Karpas-422 (cell line): Measurements from ENCODE around the gene C15orf62. TPM values are rescaled to one million over a fixed set of nuclear protein-coding genes. Genes with fewer than 3 reads are reported as not detected.

ENCODE experiments used
- DNase-seq: peaks from one replicate; pipeline ENCODE4 v3.0.0-alpha.2; 2015
- H2AFZ ChIP-seq: fragments of 200-600 bp; sonication (generic); 2 replicates; pipeline ENCODE4 v1.6.1; 2014; ENCODE audit warnings: antibody characterized with exemption, low read length, mixed read lengths
- H3K27ac ChIP-seq: fragments of 200-600 bp; sonication (generic); 2 replicates; pipeline ENCODE4 v1.5.1; 2014; ENCODE audit warnings: mild to moderate bottlenecking, low read length, moderate library complexity
- H3K27me3 ChIP-seq: fragments of 200-600 bp; sonication (generic); 2 replicates; pipeline ENCODE4 v1.6.1; 2014; ENCODE audit warnings: low read length, mixed read lengths
- H3K36me3 ChIP-seq: fragments of 200-600 bp; sonication (generic); 2 replicates; pipeline ENCODE4 v1.6.1; 2014; ENCODE audit warnings: low read length, mixed read lengths; ENCODE audit not compliant: insufficient read depth
- H3K4me1 ChIP-seq: fragments of 200-600 bp; sonication (generic); 2 replicates; pipeline ENCODE4 v1.6.1; 2014; ENCODE audit warnings: mild to moderate bottlenecking, low read length, mixed read lengths
- H3K4me2 ChIP-seq: fragments of 200-600 bp; sonication (generic); 2 replicates; pipeline ENCODE4 v1.6.1; 2014; ENCODE audit warnings: low read length, low read depth, mild to moderate bottlenecking; ENCODE audit not compliant: poor library complexity, severe bottlenecking
- H3K4me3 ChIP-seq: fragments of 200-600 bp; sonication (generic); 2 replicates; pipeline ENCODE4 v1.5.1; 2014; ENCODE audit warnings: mild to moderate bottlenecking, antibody characterized with exemption, low read length, mixed read lengths
- H3K79me2 ChIP-seq: fragments of 200-600 bp; sonication (generic); 2 replicates; pipeline ENCODE4 v1.6.1; 2014; ENCODE audit warnings: mild to moderate bottlenecking, low read length, mixed read lengths
- H3K9ac ChIP-seq: fragments of 200-600 bp; sonication (generic); 2 replicates; pipeline ENCODE4 v1.6.0; 2014; ENCODE audit warnings: low read length
- H3K9me2 ChIP-seq: fragments of 200-600 bp; sonication (generic), shearing (Covaris generic); replicated peaks from 2 replicates; pipeline ENCODE4 v1.6.0; 2014; ENCODE audit warnings: mild to moderate bottlenecking, low read length, moderate library complexity; ENCODE audit not compliant: insufficient read depth
- H3K9me3 ChIP-seq: fragments of 300-700, 200-600 bp; sonication (generic); 2 replicates; pipeline ENCODE4 v1.6.1; 2014; ENCODE audit warnings: low read length, mixed read lengths
- H4K20me1 ChIP-seq: fragments of 200-600 bp; sonication (generic); 2 replicates; pipeline ENCODE4 v1.6.1; 2014; ENCODE audit warnings: mild to moderate bottlenecking, antibody characterized with exemption, low read length, low read depth; ENCODE audit not compliant: insufficient read depth
- total RNA-seq: library from RNA; depleted of rRNA; stranded (reverse); fragments of >200 nt; shearing (Covaris generic); gene quantifications from 2 replicates; pipeline ENCODE4 v1.2.3, GENCODE V29; 2014; ENCODE audit warnings: low replicate concordance; rRNA removed

C15orf62 gene, protein sequence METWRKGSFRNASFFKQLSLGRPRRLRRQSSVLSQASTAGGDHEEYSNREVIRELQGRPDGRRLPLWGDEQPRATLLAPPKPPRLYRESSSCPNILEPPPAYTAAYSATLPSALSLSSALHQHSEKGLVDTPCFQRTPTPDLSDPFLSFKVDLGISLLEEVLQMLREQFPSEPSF
- total RNA-seq: 2.4 and 9.8 TPM in 2 replicates

DNA sequence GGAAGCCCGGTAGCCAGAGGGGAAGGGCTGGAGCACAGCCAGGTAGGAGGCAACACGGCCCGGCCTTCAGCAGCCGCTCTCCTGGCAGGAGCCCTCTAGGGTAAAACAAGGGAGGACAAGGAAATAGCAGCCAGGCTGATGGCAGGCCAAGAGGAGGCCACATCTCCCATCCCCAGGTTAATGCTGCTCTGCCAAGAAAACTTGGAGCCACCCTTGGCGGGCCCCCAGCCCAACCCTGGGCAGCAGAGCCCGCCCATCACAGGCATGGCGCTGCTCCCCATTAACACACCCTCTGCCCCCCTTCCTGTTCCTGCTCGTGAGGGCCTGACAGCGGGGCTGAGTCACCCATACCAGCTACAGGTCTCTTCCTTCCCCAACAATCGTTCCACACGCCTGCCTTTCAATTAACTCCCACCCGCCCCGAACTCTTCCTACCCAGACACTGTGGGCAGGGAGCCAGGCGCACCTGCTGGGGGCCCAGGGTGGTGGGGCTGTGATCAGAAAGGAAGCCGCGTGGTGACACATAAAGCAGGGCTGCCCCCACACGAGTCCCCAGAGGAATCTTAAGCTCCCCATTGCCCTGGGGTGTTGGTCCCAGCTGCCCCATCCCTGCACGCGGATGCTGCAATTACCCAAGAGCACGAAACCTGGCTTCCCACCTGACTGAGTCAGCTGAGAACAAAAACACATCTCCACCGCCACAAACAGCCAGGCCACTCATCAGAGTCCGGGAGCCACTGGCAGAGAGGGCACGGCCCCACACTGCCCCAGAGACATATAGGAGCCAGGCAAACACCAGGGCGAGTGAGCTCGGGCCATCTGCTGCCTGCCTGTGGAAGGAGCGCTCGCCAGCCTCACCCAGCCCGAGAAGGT, at the start of gene C15orf62:
C15orf62 (plus strand) TSS at position 707 of the 873 bp plus-strand sequence. CDS start 516 bp downstream, outside the sequence.
- Histone ChIP-seq H3K9ac (peak within 1 kb of the TSS; percentile 76), H3K4me3 (peak within 1 kb of the TSS; percentile 53), H2AFZ (no peak within 1 kb of the TSS; the same call in 1 of the 2 replicates), H3K4me2 (peak within 1 kb of the TSS; percentile 70), H3K27me3 (no peaks in the 10 kb centered on the region), H3K79me2 (peaks cover 9% of the 10 kb centered on the region; the same call in 1 of the 2 replicates), H4K20me1 (peaks cover 8% of the 10 kb centered on the region; the same call in 1 of the 2 replicates), H3K9me3 (no peaks in the 10 kb centered on the region), H3K9me2 (no peaks in the 10 kb centered on the region), H3K36me3 (peaks cover 3% of the 10 kb centered on the region; the same call in 1 of the 2 replicates), H3K4me1 (peaks cover 79% of the 10 kb centered on the region), H3K27ac (peak within 1 kb of the TSS; percentile 96)
- peak; percentile 99 for DNase-seq

DNA sequence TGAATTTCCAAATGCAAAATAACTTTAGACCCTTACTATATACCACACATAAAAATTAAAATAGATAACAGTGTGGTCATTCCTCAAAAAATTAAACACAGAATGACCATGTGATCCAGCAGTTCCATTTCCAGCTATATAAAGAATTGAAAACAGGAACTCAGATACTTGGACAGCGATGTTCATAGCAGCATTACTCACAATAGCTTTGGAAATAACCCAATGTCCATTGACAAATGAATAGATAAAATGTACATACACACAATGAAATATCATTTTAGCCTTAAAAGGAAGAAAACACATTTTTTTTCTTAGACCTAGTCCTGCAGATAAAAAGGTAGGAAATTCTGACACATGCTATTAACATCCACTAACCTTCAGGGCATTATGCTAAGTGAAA, 48.1 kb upstream of the C15orf62 start:
- no peak overlapping the region for H3K4me3 ChIP-seq
- no peaks in the 10 kb centered on the region for H3K27me3 ChIP-seq
- H3K9me2 ChIP-seq: no peaks in the 10 kb centered on the region
- H2AFZ ChIP-seq: no peak overlapping the region
- no peak overlapping the region for H3K27ac ChIP-seq
- H3K9me3 ChIP-seq: no peaks in the 10 kb centered on the region
- H3K4me1 ChIP-seq: peaks cover 25% of the 10 kb centered on the region
- DNase-seq: no peak
- H4K20me1 ChIP-seq: no peaks in the 10 kb centered on the region
- H3K79me2 ChIP-seq: 0 out of 2 replicates have a peak, but pooled peaks cover 3% of the 10 kb centered on the region
- H3K9ac ChIP-seq: no peak overlapping the region
- no peak overlapping the region for H3K4me2 ChIP-seq
- H3K36me3 ChIP-seq: peaks cover 33% of the 10 kb centered on the region; the same call in 1 of the 2 replicates

DNA sequence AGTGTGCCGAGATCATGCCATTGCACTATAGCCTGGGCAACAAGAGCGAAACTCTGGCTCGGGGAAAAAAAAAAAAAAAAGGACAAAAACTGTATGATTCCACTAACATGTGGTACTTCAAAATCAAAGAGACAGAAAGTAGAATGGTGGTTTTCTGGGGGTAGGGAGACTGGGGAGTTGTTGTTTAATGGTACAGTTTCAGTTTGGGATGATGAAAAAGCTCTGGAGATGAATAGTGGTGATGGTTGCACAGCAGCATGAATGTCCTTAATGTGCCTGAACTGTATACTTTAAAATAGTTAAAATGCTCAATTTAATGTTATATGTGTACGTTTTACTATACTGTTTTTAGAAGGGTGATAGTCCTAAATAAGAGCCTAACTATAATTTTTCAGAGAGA, 47.4 kb upstream of the C15orf62 start:
- no peak overlapping the region for H2AFZ ChIP-seq
- no peak overlapping the region for H3K9ac ChIP-seq
- no peaks in the 10 kb centered on the region for H3K9me2 ChIP-seq
- 0 out of 2 replicates have a peak, but pooled peaks cover 3% of the 10 kb centered on the region for H3K79me2 ChIP-seq
- H3K4me3 ChIP-seq: no peak overlapping the region
- H4K20me1 ChIP-seq: no peaks in the 10 kb centered on the region
- no peaks in the 10 kb centered on the region for H3K9me3 ChIP-seq
- no peak overlapping the region; the same call in 1 of the 2 replicates for H3K27ac ChIP-seq
- no peaks in the 10 kb centered on the region for H3K27me3 ChIP-seq
- H3K36me3 ChIP-seq: peaks cover 32% of the 10 kb centered on the region; the same call in 1 of the 2 replicates
- H3K4me2 ChIP-seq: peak overlapping the region; percentile 19
- H3K4me1 ChIP-seq: peaks cover 25% of the 10 kb centered on the region
- DNase-seq: no peak

DNA sequence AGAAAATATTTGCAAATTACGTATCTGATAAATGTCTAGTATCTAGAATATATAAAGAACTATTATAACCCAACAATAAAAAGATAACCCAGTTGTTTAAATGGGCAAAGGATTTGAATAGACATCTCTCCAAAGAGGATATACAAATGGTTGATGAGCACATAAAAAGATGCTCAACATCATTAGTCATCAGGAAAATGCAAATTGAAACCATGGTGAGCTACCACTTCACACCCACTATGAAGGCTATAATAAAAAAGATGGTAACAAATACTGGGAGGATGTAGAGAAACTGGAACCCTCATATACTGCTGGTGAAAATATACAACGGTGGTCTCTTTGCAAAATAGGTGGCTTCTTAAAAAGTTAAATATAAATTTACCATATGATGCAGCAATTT, 46.8 kb upstream of the C15orf62 start:
- H3K27ac ChIP-seq: no peak overlapping the region; the same call in 1 of the 2 replicates
- 0 out of 2 replicates have a peak, but pooled peaks cover 3% of the 10 kb centered on the region for H3K79me2 ChIP-seq
- H3K4me1 ChIP-seq: peaks cover 25% of the 10 kb centered on the region
- no peaks in the 10 kb centered on the region for H4K20me1 ChIP-seq
- H3K4me2 ChIP-seq: peak overlapping the region; percentile 19
- no peak overlapping the region for H3K9ac ChIP-seq
- H3K9me3 ChIP-seq: no peaks in the 10 kb centered on the region
- peak; percentile 53 for DNase-seq
- H2AFZ ChIP-seq: no peak overlapping the region
- H3K36me3 ChIP-seq: peaks cover 30% of the 10 kb centered on the region; the same call in 1 of the 2 replicates
- no peaks in the 10 kb centered on the region for H3K9me2 ChIP-seq
- no peak overlapping the region for H3K4me3 ChIP-seq
- H3K27me3 ChIP-seq: no peaks in the 10 kb centered on the region

DNA sequence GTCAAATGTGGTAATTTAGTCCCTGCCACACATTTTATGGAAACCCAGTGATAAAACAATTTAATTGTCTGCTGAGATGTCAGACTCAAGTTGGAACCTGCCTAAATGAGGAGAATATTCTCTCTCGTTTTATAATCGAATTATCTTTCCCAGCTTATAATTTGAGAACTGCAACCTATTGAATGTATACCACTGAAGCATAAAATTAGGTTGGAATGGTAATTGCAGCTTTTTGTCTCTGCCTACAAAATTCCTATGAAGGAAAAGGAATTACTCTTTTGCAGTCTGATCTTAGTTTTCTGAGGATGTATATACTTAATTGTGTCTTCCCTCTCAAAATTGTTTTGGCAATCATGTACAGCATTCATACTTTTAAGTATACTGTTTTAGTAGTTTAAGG, 45.9 kb upstream of the C15orf62 start:
- Histone ChIP-seq H3K9ac (no peak overlapping the region), H3K36me3 (peaks cover 26% of the 10 kb centered on the region; the same call in 1 of the 2 replicates), H3K27ac (no peak overlapping the region), H4K20me1 (no peaks in the 10 kb centered on the region), H3K4me1 (peaks cover 25% of the 10 kb centered on the region), H3K27me3 (no peaks in the 10 kb centered on the region), H3K9me3 (no peaks in the 10 kb centered on the region), H3K4me3 (no peak overlapping the region), H2AFZ (no peak overlapping the region), H3K79me2 (0 out of 2 replicates have a peak, but pooled peaks cover 3% of the 10 kb centered on the region), H3K4me2 (no peak overlapping the region), H3K9me2 (no peaks in the 10 kb centered on the region)
- no peak for DNase-seq

DNA sequence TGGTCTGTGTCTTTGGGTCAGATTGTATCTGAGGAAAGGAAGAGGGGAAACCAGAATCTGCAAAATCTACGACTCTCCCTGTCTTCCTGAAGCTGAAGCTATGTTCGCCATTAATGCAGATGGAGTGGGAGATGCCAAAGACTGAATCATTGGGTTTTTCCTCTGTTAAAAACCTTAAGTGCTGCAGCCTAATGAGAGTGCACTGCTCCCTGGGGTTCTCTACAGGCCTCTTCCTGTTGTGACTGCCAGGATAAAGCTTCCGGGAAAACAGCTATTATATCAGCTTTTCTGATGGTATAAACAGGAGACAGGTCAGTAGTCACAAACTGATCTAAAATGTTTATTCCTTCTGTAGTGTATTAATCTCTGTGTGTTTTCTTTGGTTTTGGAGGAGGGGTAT, 38.7 kb upstream of the C15orf62 start:
- H3K9me3 ChIP-seq: no peaks in the 10 kb centered on the region
- H3K9me2 ChIP-seq: no peaks in the 10 kb centered on the region
- peaks cover 27% of the 10 kb centered on the region for H3K36me3 ChIP-seq
- H3K27ac ChIP-seq: no peak overlapping the region
- no peaks in the 10 kb centered on the region for H4K20me1 ChIP-seq
- no peak overlapping the region for H3K9ac ChIP-seq
- no peak overlapping the region for H2AFZ ChIP-seq
- H3K4me2 ChIP-seq: no peak overlapping the region
- H3K27me3 ChIP-seq: no peaks in the 10 kb centered on the region
- no peak for DNase-seq
- no peak overlapping the region for H3K4me3 ChIP-seq
- no peaks in the 10 kb centered on the region for H3K79me2 ChIP-seq
- no peaks in the 10 kb centered on the region for H3K4me1 ChIP-seq

DNA sequence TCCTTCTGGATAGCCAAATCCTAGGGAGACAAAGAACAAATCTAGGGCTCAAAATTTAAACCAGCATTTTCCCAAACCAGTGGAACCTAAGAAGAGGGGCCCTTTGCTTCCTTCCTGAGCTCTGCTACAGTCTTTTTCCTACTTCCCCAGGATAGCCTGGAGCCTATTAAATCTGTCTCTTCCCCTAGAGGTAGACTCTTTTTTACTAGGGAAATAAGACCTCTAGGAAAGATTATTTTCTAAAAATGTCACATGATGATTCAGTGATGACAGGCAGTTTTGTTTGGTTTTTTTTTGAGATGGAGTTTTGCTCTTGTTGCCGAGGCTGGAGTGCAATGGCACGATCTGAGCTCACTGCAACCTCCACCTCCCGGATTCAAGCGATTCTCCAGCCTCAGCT, 33.2 kb upstream of the C15orf62 start:
- Histone ChIP-seq H3K79me2 (no peaks in the 10 kb centered on the region), H3K27ac (no peak overlapping the region), H3K4me1 (no peaks in the 10 kb centered on the region), H4K20me1 (no peaks in the 10 kb centered on the region), H3K9me3 (no peaks in the 10 kb centered on the region), H3K9me2 (no peaks in the 10 kb centered on the region), H2AFZ (no peak overlapping the region), H3K4me2 (no peak overlapping the region), H3K27me3 (no peaks in the 10 kb centered on the region), H3K4me3 (no peak overlapping the region), H3K9ac (no peak overlapping the region), H3K36me3 (peaks cover 31% of the 10 kb centered on the region)
- no peak for DNase-seq

DNA sequence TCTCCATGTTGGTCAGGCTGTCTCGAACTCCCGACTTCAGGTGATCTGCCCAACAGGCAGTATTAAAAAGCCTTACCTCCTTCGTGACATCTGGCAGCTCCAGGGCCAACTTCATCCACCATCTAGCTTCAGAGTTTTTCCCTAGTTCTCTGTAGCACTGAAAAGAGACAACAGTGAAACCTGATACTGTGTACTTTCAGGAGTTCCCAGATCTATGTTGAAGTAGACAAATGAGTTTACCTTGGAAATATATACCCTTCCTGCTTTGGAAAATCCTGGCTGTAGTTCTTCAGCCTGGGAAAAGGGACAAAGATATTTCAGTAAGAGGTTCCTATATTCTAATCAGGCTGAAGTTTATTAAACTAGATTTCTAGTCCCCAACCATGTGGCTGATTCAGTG, 32.7 kb upstream of the C15orf62 start:
- Histone ChIP-seq H3K4me3 (no peak overlapping the region), H3K79me2 (no peaks in the 10 kb centered on the region), H3K4me1 (no peaks in the 10 kb centered on the region), H3K9me2 (no peaks in the 10 kb centered on the region), H3K9ac (no peak overlapping the region), H2AFZ (no peak overlapping the region), H3K4me2 (no peak overlapping the region), H3K27me3 (no peaks in the 10 kb centered on the region), H3K36me3 (peaks cover 27% of the 10 kb centered on the region), H4K20me1 (no peaks in the 10 kb centered on the region), H3K9me3 (no peaks in the 10 kb centered on the region), H3K27ac (no peak overlapping the region)
- DNase-seq: no peak
